HG03354 (cell line): Measurements from ENCODE around the gene ILKAP.

ENCODE experiments used
- ATAC-seq: cut with Tn5 transposase; IDR thresholded peaks from one replicate; pipeline ENCODE4 v1.9.1; 2021; ENCODE audit warnings: mild to moderate bottlenecking; ENCODE audit not compliant: unreplicated experiment, poor library complexity, severe bottlenecking

Gene ILKAP

GRCh38 chr2:238155761-238156694 lies 47.5 kb downstream of the ILKAP start:
- no peak for ATAC-seq

- ATAC-seq, result no peak
Measured at GRCh38 chr2:238155051-238155760, 48.3 kb downstream of the ILKAP start.

GRCh38 chr2:238154570-238154969 lies 48.9 kb downstream of the ILKAP start:
- no peak for ATAC-seq

GRCh38 chr2:238152771-238153688 lies 50.5 kb downstream of the ILKAP start:
- ATAC-seq, result no peak

GRCh38 chr2:238151628-238152235 lies 51.8 kb downstream of the ILKAP start:
- ATAC-seq, result no peak

- ATAC-seq, result no peak
Measured at GRCh38 chr2:238151205-238151604, 52.3 kb downstream of the ILKAP start.

GRCh38 chr2:238150686-238151085 lies 52.8 kb downstream of the ILKAP start:
- ATAC-seq, result no peak

- no peak for ATAC-seq
Measured at GRCh38 chr2:238149841-238150572, 53.5 kb downstream of the ILKAP start.

GRCh38 chr2:238148981-238149380 lies 54.5 kb downstream of the ILKAP start:
- ATAC-seq, result no peak

GRCh38 chr2:238146884-238147544 lies 56.5 kb downstream of the ILKAP start:
- ATAC-seq, result no peak

GRCh38 chr2:238145851-238146250 lies 57.6 kb downstream of the ILKAP start:
- no peak for ATAC-seq

GRCh38 chr2:238145046-238145445 lies 58.4 kb downstream of the ILKAP start:
- no peak for ATAC-seq

- no peak for ATAC-seq
Measured at GRCh38 chr2:238144262-238144661, 59.2 kb downstream of the ILKAP start.

GRCh38 chr2:238143239-238143951 lies 60.1 kb downstream of the ILKAP start:
- no peak for ATAC-seq

- no peak for ATAC-seq
Measured at GRCh38 chr2:238142382-238143205, 60.9 kb downstream of the ILKAP start.

GRCh38 chr2:238141541-238142318 lies 61.8 kb downstream of the ILKAP start:
- no peak for ATAC-seq
